Renal pelvis (tissue), 4 donors: ENCODE results near the gene IL24. TPM values are rescaled to one million over a fixed set of nuclear protein-coding genes. Genes with fewer than 3 reads are reported as not detected.

Experiments used
- DNase-seq: peaks from one replicate; pipeline ENCODE4 v3.0.0-alpha.2; 2013
- polyA plus RNA-seq, 3 donors: library from polyadenylated mRNA; unstranded; fragments of 120-200 nt; gene quantifications; one replicate each; pipeline ENCODE4 v1.2.1, GENCODE V29; 2013; ENCODE audit not compliant: insufficient read length in 3 of 3

IL24 gene
- polyA plus RNA-seq, 3 donors: 0.30 to 0.36 (median 0.35) TPM

- DNase-seq: no peak
These were observed 18.8 kb upstream of the IL24 start for GRCh38 chr1:206878456-206878855.

- DNase-seq: no peak
These were observed 16.9 kb upstream of the IL24 start for GRCh38 chr1:206880314-206880713.

- DNase-seq: no peak
These were observed 14.7 kb upstream of the IL24 start for GRCh38 chr1:206882555-206882954.

- no peak for DNase-seq
These were observed 14.1 kb upstream of the IL24 start for GRCh38 chr1:206883160-206883559.

GRCh38 chr1:206883876-206884275, 13.4 kb upstream of the IL24 start:
- no peak for DNase-seq

- no peak for DNase-seq
These were observed 11.7 kb upstream of the IL24 start for GRCh38 chr1:206885341-206886060.

GRCh38 chr1:206886831-206887230, 10.4 kb upstream of the IL24 start:
- peak; percentile 53 for DNase-seq

- no peak for DNase-seq
These were observed 9.5 kb upstream of the IL24 start for GRCh38 chr1:206887701-206888100.

- DNase-seq: no peak
These were observed 6.8 kb upstream of the IL24 start for GRCh38 chr1:206890125-206891060.

GRCh38 chr1:206891412-206891811, 5.8 kb upstream of the IL24 start:
- no peak for DNase-seq

- DNase-seq: no peak
These were observed 4.8 kb upstream of the IL24 start for GRCh38 chr1:206892351-206892984.

GRCh38 chr1:206893380-206893779, 3.9 kb upstream of the IL24 start:
- no peak for DNase-seq

- no peak for DNase-seq
These were observed 1.9 kb upstream of the IL24 start for GRCh38 chr1:206895325-206895724.

- no peak for DNase-seq
These were observed 1.4 kb upstream of the IL24 start for GRCh38 chr1:206895837-206896242.

GRCh38 chr1:206896261-206896660, 982 bp upstream of the IL24 start:
- DNase-seq: no peak

- DNase-seq: no peak
These were observed 1.1 kb downstream of the IL24 start for GRCh38 chr1:206898089-206898914.

- no peak for DNase-seq
These were observed 1.7 kb downstream of the IL24 start for GRCh38 chr1:206898915-206899431.

- DNase-seq: no peak
These were observed 2.5 kb downstream of the IL24 start for GRCh38 chr1:206899717-206900116.

GRCh38 chr1:206900149-206900548, 2.9 kb downstream of the IL24 start:
- no peak for DNase-seq

GRCh38 chr1:206901944-206902343, 4.7 kb downstream of the IL24 start:
- no peak for DNase-seq

GRCh38 chr1:206902702-206903101, 5.5 kb downstream of the IL24 start:
- no peak for DNase-seq
